ENCODE data around the gene GREM2.

GREM2 gene

DNA sequence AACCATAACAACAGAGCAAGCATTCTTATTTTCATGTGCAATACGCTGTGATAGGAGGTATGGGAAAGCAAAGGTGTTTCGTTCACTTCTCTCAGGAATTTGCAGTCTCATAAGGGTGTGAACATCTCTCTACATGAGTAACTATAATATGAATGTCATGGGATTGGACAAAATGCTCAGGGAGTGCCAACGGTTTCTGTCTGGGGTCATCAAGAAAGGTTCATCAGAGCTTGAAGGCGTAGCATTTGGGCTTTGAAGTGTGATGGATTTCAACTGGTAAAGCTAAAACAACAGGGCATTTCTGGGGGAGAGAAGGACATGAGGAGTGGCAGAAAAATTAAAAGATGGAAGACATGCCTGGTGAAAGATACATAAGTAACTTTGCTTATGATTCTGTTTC is 32.4 kb downstream of the GREM2 start:
- Histone ChIP-seq H3K4me1 (no peaks in the 10 kb centered on the region), H3K9me3 (no peaks in the 10 kb centered on the region), H3K4me3 (ENCODE audit: low read depth, low read length) (no peak overlapping the region), H3K36me3 (no peaks in the 10 kb centered on the region), H3K27me3 (no peaks in the 10 kb centered on the region)
- no peak for DNase-seq
- TF ChIP-seq, protein P1, sequence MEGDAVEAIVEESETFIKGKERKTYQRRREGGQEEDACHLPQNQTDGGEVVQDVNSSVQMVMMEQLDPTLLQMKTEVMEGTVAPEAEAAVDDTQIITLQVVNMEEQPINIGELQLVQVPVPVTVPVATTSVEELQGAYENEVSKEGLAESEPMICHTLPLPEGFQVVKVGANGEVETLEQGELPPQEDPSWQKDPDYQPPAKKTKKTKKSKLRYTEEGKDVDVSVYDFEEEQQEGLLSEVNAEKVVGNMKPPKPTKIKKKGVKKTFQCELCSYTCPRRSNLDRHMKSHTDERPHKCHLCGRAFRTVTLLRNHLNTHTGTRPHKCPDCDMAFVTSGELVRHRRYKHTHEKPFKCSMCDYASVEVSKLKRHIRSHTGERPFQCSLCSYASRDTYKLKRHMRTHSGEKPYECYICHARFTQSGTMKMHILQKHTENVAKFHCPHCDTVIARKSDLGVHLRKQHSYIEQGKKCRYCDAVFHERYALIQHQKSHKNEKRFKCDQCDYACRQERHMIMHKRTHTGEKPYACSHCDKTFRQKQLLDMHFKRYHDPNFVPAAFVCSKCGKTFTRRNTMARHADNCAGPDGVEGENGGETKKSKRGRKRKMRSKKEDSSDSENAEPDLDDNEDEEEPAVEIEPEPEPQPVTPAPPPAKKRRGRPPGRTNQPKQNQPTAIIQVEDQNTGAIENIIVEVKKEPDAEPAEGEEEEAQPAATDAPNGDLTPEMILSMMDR (IDR thresholded peaks at IDR 0.05; ENCODE audit: low read depth, low read length), result no peak

DNA sequence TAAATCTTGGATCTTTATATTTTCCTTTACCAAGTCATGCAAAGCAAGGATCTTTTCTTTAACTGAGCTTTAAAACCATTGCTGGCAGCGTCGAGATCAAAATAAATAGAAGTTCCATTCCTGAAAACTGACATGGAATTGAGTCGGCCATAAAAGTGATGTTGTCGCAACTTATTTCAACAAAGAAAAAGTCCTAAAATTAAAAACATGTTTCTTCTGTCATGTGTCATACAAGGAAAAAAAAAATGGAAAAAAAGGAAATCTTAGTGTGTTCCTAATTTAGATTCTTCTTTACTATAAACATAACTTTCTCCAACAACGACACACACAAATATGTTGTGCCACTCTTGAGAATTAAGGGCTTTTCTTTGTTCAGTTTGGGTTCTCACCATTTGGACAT is 34.9 kb downstream of the GREM2 start:
- DNase-seq, result no peak
- H3K4me1 ChIP-seq, result no peaks in the 10 kb centered on the region
- no peaks in the 10 kb centered on the region for H3K9me3 ChIP-seq
- TF ChIP-seq, protein P1 (IDR thresholded peaks at IDR 0.05; ENCODE audit: low read depth, low read length), result no peak
- H3K27me3 ChIP-seq, result no peaks in the 10 kb centered on the region
- H3K4me3 ChIP-seq (ENCODE audit: low read depth, low read length), result no peak overlapping the region
- no peaks in the 10 kb centered on the region; the same call in 1 of the 2 replicates for H3K36me3 ChIP-seq

DNA sequence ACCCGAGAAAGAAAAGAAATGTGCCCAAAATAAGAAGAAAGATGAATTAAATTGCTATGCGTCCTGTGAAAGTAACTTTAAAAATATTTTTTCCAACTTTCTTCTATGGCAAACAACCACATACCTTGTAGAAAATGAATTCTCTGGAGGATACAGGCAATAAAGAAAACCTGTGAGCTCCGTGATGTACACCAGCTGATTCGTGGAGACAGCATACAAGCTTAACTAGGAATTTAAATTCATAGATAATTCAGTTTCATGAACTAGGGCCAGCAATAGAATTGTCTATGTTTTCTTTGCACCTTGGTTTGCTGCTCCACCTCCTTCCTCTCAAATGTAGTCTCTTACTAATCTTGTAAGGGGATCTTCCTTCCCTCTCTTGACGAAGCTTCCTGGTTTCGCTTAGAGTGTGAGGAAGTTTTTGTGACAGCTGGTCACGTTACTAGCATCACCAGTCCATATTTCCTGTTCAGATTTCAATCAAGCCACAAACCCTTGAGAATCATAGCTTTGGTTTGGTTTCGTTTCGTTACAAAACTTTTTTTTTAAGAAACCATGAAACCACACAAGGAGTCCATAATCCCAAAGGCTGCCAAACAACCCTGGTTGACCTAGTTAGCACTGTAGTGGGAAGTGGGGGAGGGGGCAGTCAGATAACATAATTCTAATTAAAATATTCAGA is 35.8 kb downstream of the GREM2 start:
- DNase-seq, result no peak

DNA sequence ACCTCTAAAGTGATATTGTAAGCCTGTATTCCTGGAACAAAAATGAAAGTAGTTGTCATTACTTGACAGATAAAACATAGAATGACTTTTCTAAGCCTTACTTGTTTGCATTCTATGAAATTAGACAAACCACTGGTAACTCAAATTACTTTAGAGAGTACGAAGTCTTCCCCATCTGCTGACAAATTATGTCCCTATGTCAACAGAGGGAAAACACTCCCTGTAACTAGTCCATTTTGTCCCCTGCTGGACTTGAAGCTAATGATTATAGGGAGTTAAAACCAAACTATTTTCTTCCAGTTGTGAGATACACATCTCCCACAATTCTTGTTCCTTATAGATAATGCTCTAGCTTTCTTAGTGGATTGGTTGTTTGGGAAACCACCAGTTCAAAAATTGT is 39.6 kb downstream of the GREM2 start:
- Histone ChIP-seq H3K4me1 (no peaks in the 10 kb centered on the region), H3K9me3 (no peaks in the 10 kb centered on the region), H3K27me3 (no peaks in the 10 kb centered on the region), H3K4me3 (ENCODE audit: low read depth, low read length) (no peak overlapping the region), H3K36me3 (no peaks in the 10 kb centered on the region; the same call in 1 of the 2 replicates)
- TF ChIP-seq, protein P1 (IDR thresholded peaks at IDR 0.05; ENCODE audit: low read depth, low read length), result no peak
- DNase-seq, result no peak

More for the DNA sequence above, 35.8 kb downstream of the GREM2 start:
- TF ChIP-seq, protein P1 (IDR thresholded peaks at IDR 0.05; ENCODE audit: low read depth, low read length), result no peak
- Histone ChIP-seq H3K27me3 (no peaks in the 10 kb centered on the region), H3K9me3 (no peaks in the 10 kb centered on the region), H3K4me1 (no peaks in the 10 kb centered on the region), H3K4me3 (ENCODE audit: low read depth, low read length) (peak overlapping the region; percentile 39), H3K36me3 (no peaks in the 10 kb centered on the region; the same call in 1 of the 2 replicates)

DNA sequence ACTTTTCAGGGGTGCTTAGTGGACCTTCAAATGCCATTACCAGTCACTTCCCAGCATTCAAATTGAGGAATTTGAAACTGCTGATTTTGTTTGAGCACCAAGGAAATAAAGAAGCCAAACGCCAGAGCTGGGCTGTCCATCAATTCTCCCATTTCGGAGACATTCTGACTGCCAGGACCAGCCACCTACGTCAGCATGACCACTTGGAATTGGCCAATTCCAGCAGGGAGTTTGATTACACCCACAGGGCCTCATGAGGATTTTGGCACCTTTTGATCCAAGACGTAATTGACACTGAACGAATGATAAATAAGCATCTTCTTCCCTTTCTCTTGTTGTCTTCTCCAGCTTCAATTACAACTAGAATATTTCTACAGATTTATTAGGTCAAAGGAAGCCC is 40.2 kb downstream of the GREM2 start:
- Histone ChIP-seq H3K4me1 (no peaks in the 10 kb centered on the region), H3K4me3 (ENCODE audit: low read depth, low read length) (no peak overlapping the region), H3K36me3 (no peaks in the 10 kb centered on the region; the same call in 1 of the 2 replicates), H3K9me3 (no peaks in the 10 kb centered on the region), H3K27me3 (no peaks in the 10 kb centered on the region)
- TF ChIP-seq, protein P1 (IDR thresholded peaks at IDR 0.05; ENCODE audit: low read depth, low read length), result no peak
- DNase-seq, result no peak

DNA sequence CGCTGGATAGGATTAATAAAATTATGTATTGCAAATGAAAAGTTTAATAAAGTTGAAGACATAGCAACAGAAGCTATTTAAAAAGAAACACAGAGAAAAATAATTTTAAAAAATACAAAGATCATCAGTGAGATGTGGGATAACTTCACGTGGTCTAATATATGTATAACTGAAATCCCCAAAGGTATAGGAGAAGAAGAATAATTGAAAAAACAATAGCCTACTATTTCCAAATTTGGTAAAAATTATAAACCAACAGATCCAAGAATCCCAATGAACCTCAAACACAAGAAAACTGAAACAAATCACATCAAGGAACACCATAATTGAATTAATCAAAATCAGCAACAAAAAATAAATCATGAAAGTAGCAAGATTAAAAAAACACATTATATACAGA is 44.9 kb downstream of the GREM2 start:
- Histone ChIP-seq H3K9me3 (no peaks in the 10 kb centered on the region; the same call in 1 of the 2 replicates), H3K27me3 (no peaks in the 10 kb centered on the region), H3K4me1 (no peaks in the 10 kb centered on the region), H3K4me3 (ENCODE audit: low read depth, low read length) (no peak overlapping the region), H3K36me3 (no peaks in the 10 kb centered on the region)
- TF ChIP-seq, protein P1 (IDR thresholded peaks at IDR 0.05; ENCODE audit: low read depth, low read length), result no peak
- DNase-seq, result no peak
